CD14-positive monocyte (primary cell): Measurements from ENCODE around the gene IL1F10. TPM values are rescaled to one million over a fixed set of nuclear protein-coding genes. Genes with fewer than 3 reads are reported as not detected.
A peak's percentile ranks its signal among the peaks of the same experiment; 100 is the strongest.

ENCODE experiments used
- DNase-seq, 3 donors: peaks; one replicate each; pipeline ENCODE4 v3.0.0-alpha.2; 2011 to 2022
- H2AFZ ChIP-seq: 2 replicates; pipeline ENCODE4 v1.6.0; 2012; ENCODE audit warnings: mild to moderate bottlenecking, low read depth, low read length, inconsistent platforms; ENCODE audit not compliant: insufficient read depth, poor library complexity, severe bottlenecking
- H3K27ac ChIP-seq, 2 donors: 1 replicate in 1 of 2; 2 replicates in 1 of 2; pipeline ENCODE4 v1.5.1; 2012 to 2013; ENCODE audit warnings: low read length in 2 of 2, control low read depth in 1 of 2, inconsistent platforms in 1 of 2, low read depth in 1 of 2, mild to moderate bottlenecking in 1 of 2
- H3K27me3 ChIP-seq, 2 donors: one replicate each; pipeline versions ENCODE4 v1.6.0 to v1.6.1; 2011 to 2013; ENCODE audit warnings: low read length in 2 of 2; ENCODE audit not compliant: control insufficient read depth in 2 of 2, insufficient read depth in 2 of 2
- H3K36me3 ChIP-seq, 2 donors: replicated peaks in 1 of 2; 1 replicate in 1 of 2; 2 replicates in 1 of 2; pipeline versions ENCODE4 v1.5.1 to v1.6.1; 2012 to 2013; ENCODE audit warnings: low read length in 2 of 2, control low read depth in 1 of 2, inconsistent platforms in 1 of 2, mild to moderate bottlenecking in 1 of 2; ENCODE audit not compliant: insufficient read depth in 2 of 2, control insufficient read depth in 1 of 2
- H3K4me1 ChIP-seq, 2 donors: 1 replicate in 1 of 2; 2 replicates in 1 of 2; pipeline versions ENCODE4 v1.5.1 to v1.6.1; 2012 to 2013; ENCODE audit warnings: low read length in 2 of 2, control low read depth in 1 of 2, inconsistent platforms in 1 of 2, mild to moderate bottlenecking in 1 of 2, moderate library complexity in 1 of 2; ENCODE audit not compliant: insufficient read depth in 2 of 2, control insufficient read depth in 1 of 2
- H3K4me2 ChIP-seq: replicated peaks from 2 replicates; pipeline ENCODE3; 2012; ENCODE audit warnings: low read length, moderate library complexity, mild to moderate bottlenecking; ENCODE audit not compliant: poor library complexity, severe bottlenecking; ENCODE audit errors: extremely low read depth
- H3K4me3 ChIP-seq, 3 experiments: fragments of 200-600 bp in 1 of 3; sonication (generic) in 1 of 3; replicated peaks in 1 of 3; 1 replicate in 2 of 3; 2 replicates in 1 of 3; pipeline ENCODE4 v1.5.1; 2011 to 2013; ENCODE audit warnings: low read length in 3 of 3, mild to moderate bottlenecking in 3 of 3, control low read depth in 2 of 3, low read depth in 2 of 3, inconsistent platforms in 1 of 3, moderate library complexity in 1 of 3
- H3K79me2 ChIP-seq: 2 replicates; pipeline ENCODE4 v1.6.0; 2012; ENCODE audit warnings: mild to moderate bottlenecking, control low read depth, inconsistent platforms, low read length, moderate library complexity; ENCODE audit not compliant: insufficient read depth
- H3K9ac ChIP-seq: 2 replicates; pipeline ENCODE4 v1.6.0; 2017; ENCODE audit warnings: low read length, mild to moderate bottlenecking; ENCODE audit not compliant: insufficient read depth, poor library complexity, severe bottlenecking
- H3K9me3 ChIP-seq, 2 donors: replicated peaks in 1 of 2; 1 replicate in 1 of 2; 2 replicates in 1 of 2; pipeline versions ENCODE4 v1.5.1 to v1.6.1; 2012 to 2013; ENCODE audit warnings: low read length in 2 of 2, control low read depth in 1 of 2; ENCODE audit not compliant: control insufficient read depth in 1 of 2, insufficient read depth in 1 of 2
- H4K20me1 ChIP-seq: 2 replicates; pipeline ENCODE4 v1.6.0; 2012; ENCODE audit warnings: mild to moderate bottlenecking, low read length, control low read depth, moderate library complexity; ENCODE audit not compliant: insufficient read depth
- H3K27ac Mint-ChIP-seq, 7 donors: one replicate each; pipeline ENCODE4 v1.8.0; 2020; ENCODE audit warnings: mild to moderate bottlenecking in 7 of 7, mixed read lengths in 7 of 7, moderate library complexity in 6 of 7, inconsistent platforms in 2 of 7
- H3K27me3 Mint-ChIP-seq, 3 donors: one replicate each; pipeline ENCODE4 v1.8.0; 2021 to 2022; ENCODE audit warnings: low read depth in 3 of 3, mild to moderate bottlenecking in 3 of 3, mixed read lengths in 3 of 3, moderate library complexity in 3 of 3, inconsistent platforms in 1 of 3
- H3K36me3 Mint-ChIP-seq, 2 donors: one replicate each; pipeline ENCODE4 v1.8.0; 2020; ENCODE audit warnings: mixed read lengths in 2 of 2, inconsistent platforms in 1 of 2, mild to moderate bottlenecking in 1 of 2
- H3K4me1 Mint-ChIP-seq: one replicate; pipeline ENCODE4 v1.8.0; 2020; ENCODE audit warnings: mild to moderate bottlenecking, mixed read lengths
- H3K4me3 Mint-ChIP-seq, 2 donors: one replicate each; pipeline ENCODE4 v1.8.0; 2020; ENCODE audit warnings: mild to moderate bottlenecking in 2 of 2, mixed read lengths in 2 of 2, moderate library complexity in 1 of 2
- H3K9me3 Mint-ChIP-seq, 7 donors: one replicate each; pipeline ENCODE4 v1.8.0; 2020 to 2022; ENCODE audit warnings: mixed read lengths in 7 of 7, mild to moderate bottlenecking in 6 of 7, moderate library complexity in 6 of 7, inconsistent platforms in 2 of 7
- WGBS: methylation state at CpG from one replicate; pipeline ENCODE4 v1.1.5; 2013; ENCODE audit warnings: missing lambda C conversion rate; ENCODE audit not compliant: insufficient coverage; 5-methylcytosine and 5-hydroxymethylcytosine counted together
- intact Hi-C, 2 donors: fragments of 100-400 bp; cut with micrococcal nuclease; formaldehyde crosslinking; loops; one replicate each; pipeline versions ENCODE4 v1.15.0 to v1.15.1; 2023
- polyA plus RNA-seq, 3 donors: library from polyadenylated mRNA; depleted of rRNA in 1 of 3; unstranded in 2 of 3; stranded (reverse) in 1 of 3; fragments of 300-500 nt in 2 of 3; fragments of >200 nt in 1 of 3; fragmentation: Illumina TruSeq in 2 of 3; gene quantifications; 1 replicate in 2 of 3; 2 replicates in 1 of 3; pipeline ENCODE4 v1.2.3, GENCODE V29; 2012 to 2021
- TF ChIP-seq, protein P1 (sequence below): fragments of 200-600 bp; IDR thresholded peaks from one replicate; pipeline ENCODE4 v1.8.0; 2022; ENCODE audit warnings: antibody characterized with exemption, mild to moderate bottlenecking

IL1F10 gene
- polyA plus RNA-seq, 3 donors, result not detected

DNA sequence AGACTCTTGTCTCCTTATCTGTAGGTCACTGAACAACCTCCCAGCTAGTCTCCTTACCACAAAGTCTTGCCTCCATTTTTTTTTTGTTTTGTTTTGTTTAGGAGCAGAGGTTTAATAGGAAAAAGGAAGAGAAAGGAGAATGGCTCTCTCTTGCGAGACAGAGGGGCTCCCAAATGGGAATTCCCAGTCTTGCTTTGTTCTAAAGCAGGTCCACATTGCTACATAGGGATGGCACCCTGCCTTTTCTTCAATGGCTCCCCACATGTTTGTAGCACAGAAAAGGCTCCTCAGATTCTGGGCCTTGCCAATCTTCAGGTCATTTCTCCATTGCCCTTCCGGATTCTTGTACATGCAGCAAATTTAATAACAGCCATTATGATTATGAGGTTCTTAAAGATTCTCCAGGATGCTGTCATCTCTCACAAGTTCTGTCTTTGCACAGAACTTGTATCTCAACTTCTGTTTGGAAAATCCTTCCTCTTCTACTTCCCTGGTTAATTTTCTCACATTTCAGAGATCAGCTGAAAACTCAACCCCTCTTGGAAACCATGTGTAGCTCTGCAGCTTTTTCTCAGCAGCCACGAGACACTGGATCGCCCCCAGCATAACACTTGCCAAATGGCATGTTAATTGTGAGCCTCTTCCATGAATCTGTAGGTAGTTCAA lies 23.6 kb downstream of the IL1F10 start:
- 86% methylated on average over 4 of the region's 4 CpGs for WGBS
- Mint-ChIP-seq H3K4me1 (no peaks in the 10 kb centered on the region), H3K9me3 (peaks cover 5 to 19% (median 11%) of the 10 kb centered on the region in 7 donors), H3K27ac (no peak overlapping the region), H3K36me3 (no peaks in the 10 kb centered on the region), H3K4me3 (no peak overlapping the region), H3K27me3 (peaks cover 1 to 5% (median 3%) of the 10 kb centered on the region in 3 donors)
- H3K9me3 ChIP-seq, result peaks cover 2 to 6% of the 10 kb centered on the region in 2 donors
- H2AFZ ChIP-seq, result no peak overlapping the region
- TF ChIP-seq, protein P1, sequence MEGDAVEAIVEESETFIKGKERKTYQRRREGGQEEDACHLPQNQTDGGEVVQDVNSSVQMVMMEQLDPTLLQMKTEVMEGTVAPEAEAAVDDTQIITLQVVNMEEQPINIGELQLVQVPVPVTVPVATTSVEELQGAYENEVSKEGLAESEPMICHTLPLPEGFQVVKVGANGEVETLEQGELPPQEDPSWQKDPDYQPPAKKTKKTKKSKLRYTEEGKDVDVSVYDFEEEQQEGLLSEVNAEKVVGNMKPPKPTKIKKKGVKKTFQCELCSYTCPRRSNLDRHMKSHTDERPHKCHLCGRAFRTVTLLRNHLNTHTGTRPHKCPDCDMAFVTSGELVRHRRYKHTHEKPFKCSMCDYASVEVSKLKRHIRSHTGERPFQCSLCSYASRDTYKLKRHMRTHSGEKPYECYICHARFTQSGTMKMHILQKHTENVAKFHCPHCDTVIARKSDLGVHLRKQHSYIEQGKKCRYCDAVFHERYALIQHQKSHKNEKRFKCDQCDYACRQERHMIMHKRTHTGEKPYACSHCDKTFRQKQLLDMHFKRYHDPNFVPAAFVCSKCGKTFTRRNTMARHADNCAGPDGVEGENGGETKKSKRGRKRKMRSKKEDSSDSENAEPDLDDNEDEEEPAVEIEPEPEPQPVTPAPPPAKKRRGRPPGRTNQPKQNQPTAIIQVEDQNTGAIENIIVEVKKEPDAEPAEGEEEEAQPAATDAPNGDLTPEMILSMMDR, result no peak
- no peak overlapping the region for H3K27ac ChIP-seq
- no peaks in the 10 kb centered on the region for H3K27me3 ChIP-seq
- H3K4me3 ChIP-seq, result no peak overlapping the region
- H3K4me1 ChIP-seq, result peaks cover 11 to 16% of the 10 kb centered on the region in 2 donors
- H4K20me1 ChIP-seq, result no peaks in the 10 kb centered on the region
- H3K79me2 ChIP-seq, result no peaks in the 10 kb centered on the region
- H3K4me2 ChIP-seq, result no peak overlapping the region
- intact Hi-C loops, result no loop called here
- no peaks in the 10 kb centered on the region for H3K36me3 ChIP-seq
- no peak overlapping the region for H3K9ac ChIP-seq
- DNase-seq, result no peak

DNA sequence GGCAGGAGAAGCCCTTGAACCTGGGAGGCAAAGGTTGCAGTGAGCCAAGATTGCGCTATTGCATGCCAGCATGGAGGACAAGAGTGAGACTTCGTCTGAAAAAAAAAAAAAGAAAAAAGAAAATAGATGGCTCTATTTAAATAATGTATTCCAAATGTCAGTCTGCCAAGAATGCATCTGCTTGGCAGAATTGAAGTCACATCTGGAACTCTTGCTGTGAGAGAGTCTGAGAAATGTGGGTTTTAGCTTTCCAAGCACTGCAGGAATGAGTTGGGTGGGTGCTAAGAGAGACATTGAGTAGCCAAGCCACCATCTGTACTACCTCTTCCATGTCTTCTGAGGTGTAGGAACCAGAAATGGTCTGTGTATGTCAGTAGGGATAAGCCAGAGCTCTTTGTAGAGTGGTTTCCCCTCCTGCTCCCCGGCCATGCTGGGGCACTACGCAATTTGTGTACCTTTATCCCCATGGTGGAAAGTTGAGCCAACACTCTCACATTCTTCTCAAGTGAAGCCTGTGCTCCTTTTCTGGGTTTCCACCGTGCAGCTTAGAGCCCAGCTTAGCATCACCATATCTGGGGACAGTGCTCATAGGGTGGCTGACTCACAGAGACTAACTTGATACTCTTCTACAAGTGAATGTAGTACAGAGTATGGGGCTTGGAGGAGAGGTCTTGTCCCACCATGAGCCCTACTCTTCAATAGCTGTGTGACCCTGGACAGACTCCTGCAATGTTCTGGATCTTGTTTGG lies 25.3 kb downstream of the IL1F10 start:
- no peaks in the 10 kb centered on the region for H4K20me1 ChIP-seq
- no peak overlapping the region for H3K4me2 ChIP-seq
- peak overlapping the region in 1 of 7 donors; percentile 16 for H3K27ac Mint-ChIP-seq
- DNase-seq, result no peak
- no peaks in the 10 kb centered on the region for H3K79me2 ChIP-seq
- H3K4me1 ChIP-seq, result peaks cover 11 to 21% of the 10 kb centered on the region in 2 donors
- no peak overlapping the region for H3K27ac ChIP-seq
- H3K9me3 ChIP-seq, result peaks cover 0 to 6% of the 10 kb centered on the region in 2 donors
- peaks cover 1 to 5% (median 4%) of the 10 kb centered on the region in 3 donors for H3K27me3 Mint-ChIP-seq
- peaks cover 6 to 24% (median 14%) of the 10 kb centered on the region in 7 donors for H3K9me3 Mint-ChIP-seq
- 100% methylated on average over 4 of the region's 5 CpGs for WGBS
- TF ChIP-seq, protein P1, result no peak
- intact Hi-C loops, result no loop called here
- peaks cover 10% of the 10 kb centered on the region for H3K4me1 Mint-ChIP-seq
- H3K36me3 ChIP-seq, result no peaks in the 10 kb centered on the region
- no peak overlapping the region for H2AFZ ChIP-seq
- no peaks in the 10 kb centered on the region for H3K36me3 Mint-ChIP-seq
- no peak overlapping the region for H3K4me3 Mint-ChIP-seq
- H3K9ac ChIP-seq, result no peak overlapping the region
- H3K27me3 ChIP-seq, result no peaks in the 10 kb centered on the region
- H3K4me3 ChIP-seq, result no peak overlapping the region
